Ishikawa (cell line): Measurements from ENCODE around the gene SCRN2.

ENCODE experiments used
- EP300 ChIP-seq: IDR thresholded peaks from 2 replicates; pipeline ENCODE4 v1.6.1; 2012; ENCODE audit warnings: borderline replicate concordance
- TCF12 ChIP-seq: IDR thresholded peaks from 2 replicates; pipeline ENCODE4 v1.6.1; 2012; ENCODE audit warnings: low read depth
- TEAD4 ChIP-seq: IDR thresholded peaks from 2 replicates; pipeline ENCODE4 v1.6.1; 2012
- TF ChIP-seq, protein P1 (sequence below): IDR thresholded peaks from 2 replicates; pipeline ENCODE4 v1.6.1; 2012

DNA sequence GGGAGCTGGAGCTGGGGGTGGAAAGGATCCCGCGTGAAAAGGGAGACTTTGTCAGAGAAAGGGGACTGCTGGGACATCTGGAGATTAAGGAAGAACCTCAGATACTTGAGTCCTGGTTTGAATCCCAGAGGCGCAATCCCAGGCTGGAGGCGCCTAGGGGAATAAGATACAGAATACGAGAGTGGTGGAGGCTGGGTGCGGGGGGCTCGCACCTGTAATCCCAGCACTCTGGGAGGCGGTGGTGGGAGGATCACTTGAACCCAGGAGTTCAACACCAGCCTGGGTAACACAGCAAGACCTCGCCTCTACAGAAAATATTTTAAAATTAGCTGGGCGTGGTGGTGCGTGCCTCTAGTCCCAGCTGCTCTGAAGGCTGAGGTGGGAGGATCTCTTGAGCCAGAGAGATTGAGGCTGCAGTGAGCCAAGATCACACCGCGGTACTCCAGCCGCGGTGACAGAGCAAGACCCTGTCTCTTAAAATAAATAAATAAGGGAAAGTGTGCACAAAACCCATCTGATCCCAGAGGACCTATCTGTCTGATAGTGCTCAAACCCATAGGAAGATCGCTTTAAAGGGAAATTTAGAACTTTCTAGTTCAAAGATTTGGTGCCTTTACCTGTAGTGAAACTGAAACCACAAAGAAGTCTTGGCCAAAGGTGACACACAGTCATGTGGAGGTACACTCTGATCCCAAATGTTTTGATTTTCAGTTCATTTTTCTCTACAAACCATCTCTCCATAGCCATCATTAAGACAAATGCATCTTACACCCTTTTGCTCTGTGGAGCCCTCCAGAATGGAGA lies 617 bp upstream of the SCRN2 start:
- TF ChIP-seq EP300 (no peak), TCF12 (no peak), TEAD4 (no peak)
- TF ChIP-seq, protein P1, sequence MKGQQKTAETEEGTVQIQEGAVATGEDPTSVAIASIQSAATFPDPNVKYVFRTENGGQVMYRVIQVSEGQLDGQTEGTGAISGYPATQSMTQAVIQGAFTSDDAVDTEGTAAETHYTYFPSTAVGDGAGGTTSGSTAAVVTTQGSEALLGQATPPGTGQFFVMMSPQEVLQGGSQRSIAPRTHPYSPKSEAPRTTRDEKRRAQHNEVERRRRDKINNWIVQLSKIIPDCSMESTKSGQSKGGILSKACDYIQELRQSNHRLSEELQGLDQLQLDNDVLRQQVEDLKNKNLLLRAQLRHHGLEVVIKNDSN, result no peak
